GM12873 (cell line): Measurements from ENCODE around the gene GID8.

Source experiments
- TF ChIP-seq, protein P1 (sequence below): IDR thresholded peaks from 2 replicates; pipeline ENCODE4 v1.5.1; 2012; ENCODE audit warnings: low read depth, mild to moderate bottlenecking, moderate library complexity, low read length, control low read depth; ENCODE audit not compliant: insufficient read depth; ENCODE audit errors: missing control alignments

The GID8 gene

DNA sequence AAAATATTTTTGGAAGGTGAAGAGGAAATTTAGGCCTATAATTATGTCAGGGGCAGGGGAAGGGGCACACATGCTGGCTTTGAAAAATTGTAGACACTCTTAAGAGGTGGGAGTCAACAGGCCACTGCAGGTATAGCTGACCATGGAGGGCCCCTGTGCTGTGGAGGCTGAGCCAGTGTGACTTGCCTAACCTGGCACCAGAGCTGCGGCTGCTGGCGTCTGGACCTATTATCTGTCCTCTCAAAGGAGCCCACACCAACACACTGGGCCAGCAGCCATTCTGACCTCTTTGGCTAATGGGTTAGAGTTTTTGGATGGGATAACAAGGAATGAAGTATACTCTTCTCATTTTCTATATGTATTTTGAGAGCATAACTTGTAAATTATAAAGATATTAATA is 4.5 kb downstream of the GID8 start:
- TF ChIP-seq, protein P1, sequence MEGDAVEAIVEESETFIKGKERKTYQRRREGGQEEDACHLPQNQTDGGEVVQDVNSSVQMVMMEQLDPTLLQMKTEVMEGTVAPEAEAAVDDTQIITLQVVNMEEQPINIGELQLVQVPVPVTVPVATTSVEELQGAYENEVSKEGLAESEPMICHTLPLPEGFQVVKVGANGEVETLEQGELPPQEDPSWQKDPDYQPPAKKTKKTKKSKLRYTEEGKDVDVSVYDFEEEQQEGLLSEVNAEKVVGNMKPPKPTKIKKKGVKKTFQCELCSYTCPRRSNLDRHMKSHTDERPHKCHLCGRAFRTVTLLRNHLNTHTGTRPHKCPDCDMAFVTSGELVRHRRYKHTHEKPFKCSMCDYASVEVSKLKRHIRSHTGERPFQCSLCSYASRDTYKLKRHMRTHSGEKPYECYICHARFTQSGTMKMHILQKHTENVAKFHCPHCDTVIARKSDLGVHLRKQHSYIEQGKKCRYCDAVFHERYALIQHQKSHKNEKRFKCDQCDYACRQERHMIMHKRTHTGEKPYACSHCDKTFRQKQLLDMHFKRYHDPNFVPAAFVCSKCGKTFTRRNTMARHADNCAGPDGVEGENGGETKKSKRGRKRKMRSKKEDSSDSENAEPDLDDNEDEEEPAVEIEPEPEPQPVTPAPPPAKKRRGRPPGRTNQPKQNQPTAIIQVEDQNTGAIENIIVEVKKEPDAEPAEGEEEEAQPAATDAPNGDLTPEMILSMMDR = no peak

DNA sequence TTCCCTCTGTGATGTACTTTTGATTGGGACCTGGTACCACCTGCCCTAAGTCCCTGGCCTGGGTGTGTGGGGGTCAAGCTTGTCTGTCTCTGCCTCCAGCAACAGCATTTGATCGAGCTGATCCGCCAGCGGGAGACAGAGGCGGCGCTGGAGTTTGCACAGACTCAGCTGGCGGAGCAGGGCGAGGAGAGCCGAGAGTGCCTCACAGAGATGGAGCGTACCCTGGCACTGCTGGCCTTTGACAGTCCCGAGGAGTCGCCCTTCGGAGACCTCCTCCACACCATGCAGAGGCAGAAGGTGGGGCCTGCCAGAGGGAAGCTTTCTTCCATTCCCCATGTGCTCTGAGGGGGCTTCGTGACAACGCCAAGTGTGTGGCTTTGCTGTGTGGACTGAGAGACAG is 5.4 kb downstream of the GID8 start:
- TF ChIP-seq, protein P1 = no peak

DNA sequence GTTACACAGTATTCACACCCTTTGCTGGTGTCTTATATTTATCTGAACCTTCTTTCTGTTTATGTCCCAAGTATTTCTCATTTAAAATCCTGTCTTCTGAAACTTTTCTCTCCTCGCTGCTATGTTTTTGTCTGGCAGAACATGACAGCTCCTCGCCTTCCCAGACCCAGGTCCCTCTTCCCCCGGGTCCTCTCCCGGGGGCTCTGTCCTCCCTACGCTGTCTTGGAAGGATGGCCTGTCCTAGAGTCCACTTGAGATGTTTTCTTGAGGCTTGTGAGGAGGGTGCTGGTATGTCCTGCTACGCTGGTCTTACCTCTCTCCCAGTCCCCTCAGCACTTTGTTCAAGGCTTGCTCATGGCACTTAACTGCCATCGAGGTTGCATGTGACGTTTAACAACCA is 6.2 kb downstream of the GID8 start:
- TF ChIP-seq, protein P1 = no peak

DNA sequence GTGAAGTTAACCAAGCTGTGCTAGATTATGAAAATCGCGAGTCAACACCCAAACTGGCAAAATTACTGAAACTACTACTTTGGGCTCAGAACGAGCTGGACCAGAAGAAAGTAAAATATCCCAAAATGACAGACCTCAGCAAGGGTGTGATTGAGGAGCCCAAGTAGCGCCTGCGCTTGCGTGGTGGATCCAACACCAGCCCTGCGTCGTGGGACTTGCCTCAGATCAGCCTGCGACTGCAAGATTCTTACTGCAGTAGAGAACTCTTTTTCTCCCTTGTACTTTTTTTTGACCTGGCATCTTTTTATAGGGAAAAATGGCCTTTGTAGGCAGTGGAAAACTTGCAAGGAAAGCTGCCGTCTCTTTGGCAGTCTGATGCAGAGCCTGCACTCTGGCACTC is 6.8 kb downstream of the GID8 start:
- TF ChIP-seq, protein P1 = no peak

DNA sequence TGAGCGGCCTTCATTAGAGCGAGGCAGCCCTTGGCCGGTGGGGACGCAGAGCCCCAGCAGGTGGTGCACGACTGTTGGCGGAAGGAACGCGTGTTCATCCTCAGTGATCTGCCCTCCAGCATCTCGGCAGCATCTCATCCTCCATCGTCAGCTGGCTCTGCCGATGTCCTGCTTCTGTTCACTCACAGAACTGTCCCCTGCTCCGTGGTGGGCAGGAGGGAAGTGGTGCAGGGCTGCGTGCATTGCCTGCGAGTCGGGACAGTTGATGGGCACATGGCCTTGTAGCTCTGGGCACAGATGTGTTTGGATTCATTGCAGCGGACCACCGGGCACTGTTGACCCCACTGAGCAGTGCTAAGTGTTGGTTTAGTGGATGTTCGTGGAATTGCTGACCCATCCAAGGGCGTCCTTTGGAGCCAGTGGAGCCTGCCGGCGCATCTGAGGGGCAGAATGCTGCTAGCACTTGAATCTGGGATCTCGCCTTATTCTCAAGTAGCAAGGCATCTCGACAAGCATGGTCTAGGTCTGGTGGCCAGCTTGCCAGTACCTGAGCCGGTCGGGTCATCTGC is 7.9 kb downstream of the GID8 start:
- TF ChIP-seq, protein P1 = no peak

DNA sequence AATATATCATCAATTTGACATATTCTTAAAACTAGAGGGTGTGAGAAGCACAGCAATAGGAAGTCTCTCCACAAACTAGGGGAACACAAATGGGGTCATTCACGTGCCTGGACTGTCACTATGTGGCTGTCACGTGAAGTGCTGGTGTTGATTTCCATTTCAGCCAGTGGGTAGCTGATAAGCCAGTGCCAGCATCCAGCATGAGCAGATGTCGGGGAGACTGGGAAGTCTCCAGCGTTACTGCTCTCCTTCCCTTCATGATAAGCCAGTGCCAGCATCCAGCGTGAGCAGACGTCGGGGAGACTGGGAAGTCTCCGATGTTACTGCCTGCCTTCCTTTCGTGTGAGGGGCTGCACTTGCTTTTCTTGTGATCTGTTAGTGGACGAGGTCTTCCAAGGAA is 9.0 kb downstream of the GID8 start:
- TF ChIP-seq, protein P1 = no peak

DNA sequence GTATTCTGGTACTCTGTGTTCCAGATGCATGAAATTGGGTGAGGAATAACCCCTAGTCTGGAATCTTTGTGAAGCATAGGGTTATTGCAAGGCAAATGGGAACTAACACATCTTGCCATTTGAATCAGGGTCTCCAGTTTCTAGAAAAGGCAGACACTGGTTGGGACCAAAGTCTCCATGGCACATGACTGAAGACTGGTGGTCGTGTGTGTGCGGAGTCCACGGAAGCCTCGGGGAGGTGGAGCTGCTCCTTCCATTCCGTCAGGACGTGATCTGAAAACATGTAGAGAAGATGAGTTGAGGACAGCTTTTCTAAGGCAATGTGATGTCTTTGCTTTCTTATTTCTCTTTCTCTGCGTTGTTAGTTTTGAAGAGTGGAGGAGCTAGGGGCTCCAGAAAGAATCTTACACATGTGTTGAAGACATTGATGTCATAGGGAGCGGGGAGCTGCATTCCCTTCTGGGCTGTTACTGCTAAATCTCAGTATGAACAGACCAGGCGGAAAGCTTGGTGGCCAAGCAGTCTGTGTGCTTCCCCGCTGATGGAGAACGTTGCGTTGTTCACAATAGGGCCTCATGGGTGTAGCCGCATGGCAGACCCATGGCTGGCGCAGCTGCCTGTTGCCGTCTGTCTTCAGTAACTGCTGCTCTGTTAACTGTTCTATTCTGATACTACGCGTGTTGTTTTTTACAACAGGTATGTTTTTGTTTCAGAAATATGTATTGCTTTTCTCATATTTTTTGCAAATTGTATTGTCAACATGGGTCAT is 9.8 kb downstream of the GID8 start:
- TF ChIP-seq, protein P1 = no peak
